Cardiac muscle cell (in vitro differentiated cells and primary cell): ENCODE data around the gene CNN2. TPM values are rescaled to one million over a fixed set of nuclear protein-coding genes. Genes with fewer than 3 reads are reported as not detected.

Experiments used
- DNase-seq, 2 donors: peaks; one replicate each; pipeline versions ENCODE4 v3.0.0 to v3.0.0-alpha.2; 2010 to 2017; ENCODE audit warnings: low read depth in 1 of 2, low spot score in 1 of 2
- H3K27ac ChIP-seq: fragments of 200-600 bp; sonication (generic); 2 replicates; pipeline ENCODE4 v1.5.1; 2016
- H3K27me3 ChIP-seq: fragments of 200-600 bp; sonication (generic); 2 replicates; pipeline ENCODE4 v1.6.0; 2016; ENCODE audit warnings: control low read depth
- H3K36me3 ChIP-seq: fragments of 200-600 bp; sonication (generic); 2 replicates; pipeline ENCODE4 v1.5.1; 2016; ENCODE audit warnings: control low read depth
- H3K4me1 ChIP-seq: fragments of 200-600 bp; sonication (generic); 2 replicates; pipeline ENCODE4 v1.8.1; 2017; ENCODE audit warnings: low read depth, mild to moderate bottlenecking, mixed run types
- H3K4me3 ChIP-seq: fragments of 200-600 bp; sonication (generic); 2 replicates; pipeline ENCODE4 v1.5.1; 2016; ENCODE audit warnings: mild to moderate bottlenecking
- H3K9me3 ChIP-seq: fragments of 200-600 bp; sonication (generic); 2 replicates; pipeline ENCODE4 v1.5.1; 2017; ENCODE audit warnings: low read depth, mild to moderate bottlenecking, control low read depth
- CTCF ChIP-seq: IDR thresholded peaks from 2 replicates; pipeline ENCODE4 v1.5.1; 2012; ENCODE audit warnings: low read depth, mild to moderate bottlenecking, low read length
- polyA plus RNA-seq: library from polyadenylated mRNA; unstranded; fragments of >200 nt; fragmentation: Nextera tagmentation; extraction: Ambion mirVana; gene quantifications from 2 replicates; pipeline ENCODE4 v1.2.1, GENCODE V29; 2016
- total RNA-seq: library from RNA; depleted of rRNA; stranded (reverse); fragments of >200 nt; gene quantifications from 2 replicates; pipeline ENCODE4 v1.2.3, GENCODE V29; 2016

Gene CNN2
- total and polyA plus RNA-seq, 2 experiments from 2014 or later, result 158 to 185 TPM

DNA sequence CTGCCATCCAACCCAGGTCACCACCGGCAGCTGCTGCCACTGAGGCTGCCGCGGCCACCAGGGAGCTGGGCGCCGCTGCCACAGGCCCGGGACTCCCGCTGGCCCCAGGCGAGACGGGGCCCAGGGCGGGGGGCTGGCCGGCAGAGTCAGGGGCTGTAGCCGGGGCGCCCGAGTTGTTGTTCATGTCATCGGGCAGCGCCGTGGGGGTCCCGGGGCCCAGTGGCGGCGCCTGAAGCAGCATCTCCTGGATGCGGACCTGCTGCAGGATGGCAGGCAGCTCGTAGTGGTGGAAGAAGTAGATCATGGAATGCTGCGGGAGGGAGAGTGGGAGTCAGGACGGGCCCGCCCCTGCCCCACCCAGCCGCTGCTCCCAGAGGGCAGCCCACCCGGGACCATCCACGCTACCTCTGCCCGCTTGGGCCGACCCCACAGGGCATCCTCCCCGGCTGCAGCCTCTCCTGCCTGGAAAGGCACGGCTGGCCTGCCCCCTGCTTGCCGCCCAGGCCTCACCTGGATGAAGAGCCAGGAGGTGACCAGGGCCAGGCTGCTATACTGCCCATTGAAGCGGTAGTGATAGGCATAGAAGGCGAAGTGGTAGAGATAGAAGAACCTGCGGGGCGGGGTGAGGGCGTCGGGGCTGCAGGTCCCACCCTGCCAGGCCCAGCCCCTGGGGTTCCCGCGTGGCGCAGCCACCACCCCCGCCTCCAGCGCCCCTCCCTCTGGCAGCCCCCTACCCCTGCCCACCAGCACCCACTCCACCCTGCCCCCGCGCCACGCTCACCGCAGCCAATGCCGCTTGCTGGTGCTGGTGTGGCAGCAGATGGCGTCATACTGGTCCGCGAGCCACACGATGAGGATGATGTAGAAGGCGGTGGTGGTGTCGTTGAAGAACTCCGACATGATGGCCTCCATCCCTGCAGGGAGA lies 15.6 kb upstream of the CNN2 start:
- no peak for TF ChIP-seq CTCF
- no peak overlapping the region for H3K27ac ChIP-seq

DNA sequence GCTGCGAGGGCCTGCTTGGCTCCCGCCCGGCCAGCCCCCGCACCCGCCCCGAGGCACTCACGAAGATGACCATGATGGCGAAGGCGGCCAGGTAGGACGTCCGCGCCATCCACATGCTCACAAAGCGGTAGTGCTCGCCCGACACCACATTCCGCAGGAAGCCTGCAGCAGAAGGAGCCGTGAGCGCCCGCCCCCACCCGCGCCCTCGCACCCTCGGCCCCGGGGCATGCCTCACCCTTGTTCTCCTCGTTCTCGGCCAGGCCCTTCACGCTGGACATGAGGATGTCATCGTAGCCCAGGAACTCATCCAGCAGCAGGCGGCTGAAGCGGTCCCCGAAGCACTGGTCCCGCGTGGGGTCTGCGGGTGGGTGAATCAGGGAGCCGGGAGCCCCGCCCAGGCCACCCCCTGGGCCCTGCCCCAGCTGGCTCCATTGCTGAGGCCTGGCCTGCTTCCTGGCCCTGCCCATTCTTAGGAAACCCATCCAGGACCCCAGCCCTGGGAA lies 14.5 kb upstream of the CNN2 start:
- Histone ChIP-seq H3K4me1 (peaks cover 9% of the 10 kb centered on the region), H3K27ac (no peak overlapping the region), H3K27me3 (no peaks in the 10 kb centered on the region), H3K9me3 (no peaks in the 10 kb centered on the region), H3K36me3 (peaks cover 18% of the 10 kb centered on the region), H3K4me3 (no peak overlapping the region)
- DNase-seq, result no peak
- TF ChIP-seq CTCF, result no peak

More for the DNA sequence above, 15.6 kb upstream of the CNN2 start:
- Histone ChIP-seq H3K36me3 (peaks cover 18% of the 10 kb centered on the region), H3K4me3 (no peak overlapping the region), H3K4me1 (no peaks in the 10 kb centered on the region), H3K9me3 (no peaks in the 10 kb centered on the region), H3K27me3 (no peaks in the 10 kb centered on the region)
- DNase-seq, result no peak

DNA sequence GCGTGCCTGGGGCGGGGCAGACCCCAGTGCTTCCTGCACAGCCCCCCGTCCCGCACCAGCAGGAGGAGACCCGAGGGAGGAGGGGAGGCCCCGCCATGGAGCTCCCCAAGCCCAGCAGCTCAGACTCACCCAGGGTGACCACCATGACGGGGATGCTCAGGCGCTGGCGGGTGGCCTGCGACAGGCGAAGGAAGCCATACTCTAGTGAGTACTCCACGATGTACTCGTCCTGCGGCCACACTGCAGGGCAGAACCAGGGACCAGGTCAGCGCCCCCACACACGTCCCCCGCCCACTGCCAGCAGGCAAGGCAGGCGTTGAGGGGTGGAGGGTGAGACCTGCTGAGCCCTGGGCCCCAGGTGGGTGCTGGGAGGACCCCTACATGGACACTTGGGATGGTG lies 14.1 kb upstream of the CNN2 start:
- Histone ChIP-seq H3K4me1 (peaks cover 14% of the 10 kb centered on the region), H3K9me3 (no peaks in the 10 kb centered on the region), H3K27ac (no peak overlapping the region), H3K36me3 (peaks cover 18% of the 10 kb centered on the region), H3K27me3 (no peaks in the 10 kb centered on the region), H3K4me3 (no peak overlapping the region)
- DNase-seq, result no peak
- no peak for TF ChIP-seq CTCF

GRCh38 chr19:1013218-1013617 lies 13.2 kb upstream of the CNN2 start:
- Histone ChIP-seq H3K27ac (no peak overlapping the region), H3K4me3 (no peak overlapping the region), H3K36me3 (peaks cover 18% of the 10 kb centered on the region), H3K27me3 (no peaks in the 10 kb centered on the region), H3K9me3 (no peaks in the 10 kb centered on the region), H3K4me1 (peaks cover 21% of the 10 kb centered on the region)
- DNase-seq, result no peak
- no peak for TF ChIP-seq CTCF

DNA sequence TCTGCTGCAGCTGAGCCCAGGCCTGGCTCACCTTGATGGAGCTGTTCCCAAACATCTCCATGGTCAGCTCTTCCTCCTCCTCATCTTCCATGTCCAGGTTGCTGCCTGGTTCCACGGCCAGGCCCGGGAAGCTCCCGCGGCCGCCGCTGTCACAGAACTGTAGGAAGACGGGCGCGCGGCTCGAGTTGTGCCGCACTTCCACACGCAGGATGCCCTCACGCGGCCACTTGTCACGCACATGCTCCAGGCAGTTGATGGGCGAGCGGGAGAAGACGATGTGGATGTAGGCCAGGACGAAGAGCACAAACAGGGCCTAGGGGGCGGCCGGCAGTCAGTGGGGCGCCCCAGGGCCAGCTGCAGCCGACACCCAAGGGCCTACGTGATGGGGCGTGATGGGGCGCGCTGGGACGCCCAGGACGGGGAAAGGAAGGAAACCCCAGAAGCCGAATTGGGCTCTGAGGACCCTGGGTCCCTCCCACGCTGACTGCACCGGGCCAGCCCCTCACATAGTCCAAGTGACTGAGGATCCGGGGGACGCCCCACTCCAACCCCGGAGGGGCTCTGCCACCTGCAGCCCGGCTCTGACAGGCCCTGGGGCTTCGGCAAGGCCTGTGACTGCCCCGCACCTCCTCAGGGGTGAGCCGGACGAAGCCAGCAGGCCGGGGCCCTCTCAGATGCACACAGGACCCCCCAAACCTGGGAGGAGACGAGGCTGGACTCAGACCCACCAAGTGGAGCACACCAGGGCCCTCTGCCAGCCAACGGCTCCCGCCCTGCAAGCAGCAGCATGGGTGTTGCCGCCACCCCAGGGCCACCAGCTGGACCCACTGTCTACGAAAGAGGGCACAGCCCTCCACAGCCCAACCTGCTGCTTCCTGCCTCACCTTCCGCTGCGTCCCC lies 12.0 kb upstream of the CNN2 start:
- H3K27ac ChIP-seq, result no peak overlapping the region
- H3K9me3 ChIP-seq, result no peaks in the 10 kb centered on the region
- TF ChIP-seq CTCF, result no peak
- no peak for DNase-seq
- H3K4me1 ChIP-seq, result peaks cover 30% of the 10 kb centered on the region
- peaks cover 18% of the 10 kb centered on the region for H3K36me3 ChIP-seq
- no peak overlapping the region for H3K4me3 ChIP-seq
- no peaks in the 10 kb centered on the region for H3K27me3 ChIP-seq
